ENCODE data around the gene PLA2G3.
"Not testable (repeated sequence)": the region's sequence is repeated elsewhere in the genome, so short reads cannot be mapped to it uniquely, and the experiment has no call there.

Gene PLA2G3

DNA sequence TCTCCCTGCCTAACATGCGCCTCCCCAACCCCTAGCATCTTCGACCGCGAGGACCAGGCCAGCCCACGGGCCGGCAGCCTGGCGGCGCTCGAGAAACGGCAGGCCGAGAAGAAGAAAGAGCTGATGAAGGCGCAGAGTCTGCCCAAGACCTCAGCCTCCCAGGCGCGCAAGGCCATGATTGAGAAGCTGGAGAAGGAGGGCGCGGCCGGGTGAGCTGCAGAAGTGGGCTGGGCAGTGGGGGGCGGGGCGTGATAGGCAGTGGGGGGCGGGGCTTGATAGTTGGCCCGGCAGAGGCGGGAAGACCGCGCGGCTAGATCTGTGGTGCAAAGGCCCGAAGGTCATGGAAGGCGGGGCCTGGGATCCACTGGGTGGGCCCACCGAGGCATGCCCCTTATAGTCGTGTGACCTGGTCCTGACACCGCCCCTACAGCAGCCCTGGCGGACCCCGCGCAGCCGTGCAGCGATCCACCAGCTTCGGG, 41.6 kb downstream of the PLA2G3 start:
- no peak for FAIRE-seq

DNA sequence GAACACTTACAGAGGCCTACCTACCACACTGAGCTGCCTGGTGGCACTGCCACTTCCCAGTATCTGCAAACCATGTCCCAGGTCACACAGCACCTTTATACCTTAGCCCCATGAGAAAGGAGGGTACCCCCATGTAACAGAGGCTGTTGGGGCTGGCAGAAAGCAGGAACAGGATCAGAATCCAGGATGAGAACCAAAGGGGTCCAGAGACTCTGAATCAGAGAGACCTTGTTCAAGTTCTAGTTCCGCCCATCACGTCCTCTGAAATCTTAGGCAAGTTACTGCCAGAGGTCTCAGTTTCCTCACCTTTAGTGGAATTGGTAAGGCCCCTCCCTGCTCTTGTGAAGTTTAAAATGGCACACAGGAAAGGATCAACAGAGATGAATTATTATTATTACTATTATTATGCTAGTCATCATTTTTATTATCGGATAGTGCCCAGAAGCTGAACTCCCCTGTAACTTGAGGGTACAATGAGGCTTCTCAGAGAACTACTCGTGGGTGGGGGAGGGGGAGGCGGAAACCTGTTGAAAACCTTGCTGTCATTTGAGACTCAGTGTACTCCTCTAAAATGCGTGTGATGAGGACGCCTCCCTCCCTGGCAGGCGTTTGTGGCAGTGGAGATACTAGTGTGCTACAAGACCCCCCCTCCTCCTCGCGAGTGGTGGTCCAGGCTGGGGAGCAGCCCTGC, 42.2 kb downstream of the PLA2G3 start:
- no peak for FAIRE-seq

DNA sequence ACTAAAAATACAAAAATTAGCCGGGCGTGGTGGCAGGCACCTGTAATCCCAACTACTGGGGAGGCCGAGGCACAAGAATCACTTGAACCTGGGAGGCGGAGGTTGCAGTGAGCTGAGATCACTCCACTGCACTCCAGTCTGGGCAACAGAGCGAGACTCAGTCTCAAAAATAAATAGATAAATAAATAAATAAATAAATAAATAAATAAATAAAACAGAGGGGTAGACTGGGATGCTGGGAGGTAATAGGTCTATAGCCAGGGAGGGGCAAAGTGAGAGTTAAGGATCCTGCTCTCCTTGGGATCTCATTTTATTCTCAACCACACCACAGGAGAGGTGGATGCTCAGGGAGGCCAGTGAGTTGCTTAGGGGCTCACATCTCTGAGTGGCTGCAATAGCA, 42.8 kb downstream of the PLA2G3 start:
- FAIRE-seq, result not testable (repeated sequence)

DNA sequence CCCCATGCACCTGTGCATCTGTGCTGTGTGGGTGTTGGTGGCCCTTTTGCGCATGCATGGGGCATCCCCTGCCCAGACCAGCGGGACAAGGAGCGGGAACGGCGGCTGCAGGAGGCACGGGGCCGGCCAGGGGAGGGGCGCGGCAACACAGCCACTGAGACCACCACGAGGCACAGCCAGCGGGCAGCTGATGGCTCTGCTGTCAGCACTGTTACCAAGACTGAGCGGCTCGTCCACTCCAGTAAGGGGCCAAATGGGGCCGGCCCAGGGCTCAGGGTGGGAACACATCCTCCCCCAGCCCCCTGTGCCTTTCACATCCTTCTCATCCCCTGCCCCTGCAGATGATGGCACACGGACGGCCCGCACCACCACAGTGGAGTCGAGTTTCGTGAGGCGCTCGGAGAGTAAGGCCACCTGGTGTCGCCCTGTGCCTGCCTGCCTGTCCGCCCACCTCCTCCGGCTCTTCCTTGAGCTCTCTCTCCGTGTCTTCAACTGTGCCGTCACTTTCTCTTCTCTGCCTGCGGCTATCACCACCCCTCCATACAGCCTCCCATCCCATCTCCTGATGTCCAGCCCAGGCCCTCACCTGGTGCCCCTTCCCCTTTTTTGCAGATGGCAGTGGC, 43.5 kb downstream of the PLA2G3 start:
- no peak for FAIRE-seq

DNA sequence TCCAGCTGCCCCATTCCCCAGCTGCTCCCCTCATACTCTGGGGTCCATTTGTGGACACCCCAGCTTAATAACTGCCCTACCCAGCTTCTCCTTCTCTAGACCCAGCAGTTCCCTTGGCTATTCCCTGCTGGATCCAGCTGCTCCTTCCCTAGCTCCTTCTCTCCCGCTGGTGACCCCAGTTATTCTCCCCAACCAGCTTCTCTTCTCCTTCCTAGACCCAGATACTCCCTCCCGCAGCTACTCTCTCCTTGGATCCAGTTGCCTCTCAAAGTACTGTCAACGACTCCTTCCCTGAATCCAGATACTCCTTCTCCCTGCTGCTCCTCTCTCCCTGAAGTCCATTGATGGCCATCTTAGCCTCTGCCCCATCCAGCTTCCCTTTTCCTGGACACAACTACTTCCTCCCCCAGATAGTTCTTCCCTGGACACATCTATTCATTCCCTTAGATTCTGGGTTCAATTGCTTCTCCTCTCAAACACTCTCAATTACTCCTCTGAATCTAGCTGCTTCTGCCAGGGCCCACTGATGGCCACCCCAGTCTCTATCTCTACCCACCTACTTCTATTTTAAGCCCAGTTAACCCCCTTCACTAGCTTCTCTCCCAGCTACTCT, 44.6 kb downstream of the PLA2G3 start:
- FAIRE-seq, result no peak

DNA sequence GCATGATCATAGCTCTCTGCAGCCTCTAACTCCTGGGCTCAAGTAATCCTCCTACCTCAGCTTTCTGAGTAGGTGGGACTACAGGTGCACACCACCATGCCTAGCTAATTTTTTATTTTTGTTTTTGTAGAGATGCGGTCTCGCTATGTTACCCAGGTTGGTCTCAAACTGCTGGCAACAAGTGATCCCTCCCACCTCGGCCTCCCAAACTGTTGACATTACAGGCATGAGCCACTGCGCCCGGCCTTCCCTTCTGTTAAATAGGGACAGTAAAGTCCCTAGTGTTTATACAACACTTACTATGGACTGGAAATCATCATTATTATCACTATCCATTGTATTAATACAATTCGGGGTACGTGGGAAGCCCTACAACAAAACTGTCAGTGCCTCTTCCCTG, 45.6 kb downstream of the PLA2G3 start:
- no peak for FAIRE-seq

DNA sequence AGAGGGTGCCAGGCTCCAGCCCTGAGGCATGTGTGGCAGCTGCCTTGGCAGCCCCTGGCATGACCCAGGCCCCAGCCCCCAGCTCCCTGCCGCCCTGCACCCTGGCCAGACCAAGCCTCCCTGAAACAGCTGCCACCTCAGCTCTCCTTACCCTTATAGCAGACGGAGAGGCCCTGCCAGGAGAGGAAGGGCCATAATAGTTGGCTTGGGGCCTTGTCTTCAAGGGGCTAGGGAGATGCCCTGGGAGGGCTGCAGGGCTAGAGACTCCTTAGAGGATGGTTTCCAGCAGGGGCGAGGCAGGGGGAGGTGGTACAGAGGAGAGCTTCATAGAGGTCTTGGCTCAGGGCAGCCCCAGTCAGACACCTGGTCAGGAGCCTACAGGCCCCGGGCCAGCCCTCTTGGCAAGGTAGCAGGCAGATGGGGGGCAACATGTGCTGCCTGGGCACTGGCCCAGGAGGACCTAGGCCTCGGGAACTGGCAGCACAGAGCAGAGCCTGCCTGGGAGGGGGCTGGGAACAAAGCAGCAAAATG, 46.2 kb downstream of the PLA2G3 start:
- FAIRE-seq, result no peak

DNA sequence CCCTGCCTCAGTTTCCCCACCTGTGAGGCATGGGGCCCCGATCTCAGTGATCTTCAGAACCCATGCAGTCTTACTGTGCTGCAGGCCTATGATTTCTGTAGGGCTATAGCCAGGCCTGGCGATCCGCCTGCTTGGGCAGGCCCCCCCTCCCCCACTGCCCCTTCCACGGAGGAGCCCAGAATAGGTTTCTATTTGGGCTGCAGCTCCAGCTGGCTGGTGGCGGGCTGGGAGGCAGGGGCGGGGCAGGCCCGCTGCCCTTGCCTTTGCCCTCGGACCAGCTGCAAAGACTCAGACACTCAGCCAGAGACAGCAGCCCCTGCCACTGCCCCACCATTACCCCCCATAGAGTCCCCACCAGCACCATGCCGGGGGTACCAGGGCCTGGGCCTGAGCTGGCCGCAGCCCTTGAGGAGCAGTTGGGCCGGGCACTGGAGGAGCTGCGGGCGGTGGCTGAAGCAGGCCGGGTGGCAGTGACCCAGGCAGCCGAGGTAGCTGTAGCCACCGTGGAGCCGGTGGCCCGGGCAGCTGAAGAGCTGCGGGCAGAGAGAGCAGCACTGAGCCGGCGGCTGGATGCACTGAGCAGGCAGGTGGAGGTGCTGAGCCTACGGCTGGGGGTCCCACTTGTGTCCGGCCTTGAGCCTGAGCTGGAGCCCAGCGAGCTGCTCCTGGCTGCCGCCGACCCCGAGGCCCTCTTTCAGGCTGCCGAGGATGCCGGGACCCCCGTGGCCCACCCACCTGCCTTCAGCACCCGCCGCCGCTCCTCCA, 47.0 kb downstream of the PLA2G3 start:
- FAIRE-seq, result no peak

DNA sequence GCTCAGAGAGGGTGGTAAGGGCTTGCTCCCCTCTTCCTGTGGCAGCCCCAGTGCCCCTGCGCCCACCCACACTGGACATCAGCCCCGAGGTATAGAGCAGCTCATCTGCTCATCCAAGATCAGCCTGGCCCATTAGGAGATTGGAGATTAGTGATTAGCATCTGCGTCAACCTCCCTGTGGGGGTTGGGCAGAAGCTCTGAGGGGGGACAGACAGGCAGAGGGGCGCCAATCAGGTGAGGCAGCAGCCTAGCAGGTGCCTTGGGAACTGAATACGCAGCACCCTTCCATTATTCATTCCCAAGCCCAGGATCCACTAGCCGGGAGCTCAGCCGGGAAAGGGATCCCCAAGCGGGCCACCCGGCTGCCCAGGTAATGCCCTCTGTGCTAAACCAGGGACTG, 48.1 kb downstream of the PLA2G3 start:
- no peak for FAIRE-seq

DNA sequence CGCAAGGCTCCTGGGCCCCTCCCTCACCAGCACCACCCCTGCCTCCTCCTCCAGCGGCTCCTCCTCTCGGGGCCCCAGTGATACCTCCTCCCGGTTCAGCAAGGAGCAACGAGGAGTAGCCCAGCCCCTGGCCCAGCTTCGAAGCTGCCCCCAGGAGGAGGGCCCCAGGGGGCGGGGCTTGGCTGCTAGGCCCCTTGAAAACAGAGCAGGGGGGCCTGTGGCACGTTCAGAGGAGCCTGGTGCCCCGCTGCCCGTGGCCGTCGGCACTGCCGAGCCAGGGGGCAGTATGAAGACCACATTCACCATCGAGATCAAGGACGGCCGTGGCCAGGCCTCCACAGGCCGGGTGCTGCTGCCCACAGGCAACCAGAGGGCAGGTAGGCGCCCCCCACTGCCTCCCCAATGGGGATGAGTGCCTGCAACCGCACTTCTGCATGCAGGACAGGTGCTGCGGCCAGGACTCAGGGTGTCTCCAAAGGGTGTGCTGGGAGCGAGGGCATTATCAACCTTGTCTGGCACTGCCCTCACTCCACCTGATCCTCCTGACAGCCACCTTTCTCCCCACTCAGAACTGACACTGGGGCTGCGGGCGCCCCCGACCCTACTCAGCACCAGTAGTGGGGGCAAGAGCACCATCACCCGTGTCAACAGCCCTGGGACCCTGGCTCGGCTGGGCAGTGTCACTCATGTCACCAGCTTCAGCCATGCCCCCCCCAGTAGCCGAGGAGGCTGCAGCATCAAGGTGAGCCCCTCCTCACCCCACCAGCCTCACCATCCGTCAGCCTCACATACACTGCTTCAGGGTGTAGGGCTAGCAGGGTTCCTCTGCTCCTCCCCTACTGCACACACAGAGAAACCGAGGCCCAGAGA, 49.0 kb downstream of the PLA2G3 start:
- FAIRE-seq, result no peak

DNA sequence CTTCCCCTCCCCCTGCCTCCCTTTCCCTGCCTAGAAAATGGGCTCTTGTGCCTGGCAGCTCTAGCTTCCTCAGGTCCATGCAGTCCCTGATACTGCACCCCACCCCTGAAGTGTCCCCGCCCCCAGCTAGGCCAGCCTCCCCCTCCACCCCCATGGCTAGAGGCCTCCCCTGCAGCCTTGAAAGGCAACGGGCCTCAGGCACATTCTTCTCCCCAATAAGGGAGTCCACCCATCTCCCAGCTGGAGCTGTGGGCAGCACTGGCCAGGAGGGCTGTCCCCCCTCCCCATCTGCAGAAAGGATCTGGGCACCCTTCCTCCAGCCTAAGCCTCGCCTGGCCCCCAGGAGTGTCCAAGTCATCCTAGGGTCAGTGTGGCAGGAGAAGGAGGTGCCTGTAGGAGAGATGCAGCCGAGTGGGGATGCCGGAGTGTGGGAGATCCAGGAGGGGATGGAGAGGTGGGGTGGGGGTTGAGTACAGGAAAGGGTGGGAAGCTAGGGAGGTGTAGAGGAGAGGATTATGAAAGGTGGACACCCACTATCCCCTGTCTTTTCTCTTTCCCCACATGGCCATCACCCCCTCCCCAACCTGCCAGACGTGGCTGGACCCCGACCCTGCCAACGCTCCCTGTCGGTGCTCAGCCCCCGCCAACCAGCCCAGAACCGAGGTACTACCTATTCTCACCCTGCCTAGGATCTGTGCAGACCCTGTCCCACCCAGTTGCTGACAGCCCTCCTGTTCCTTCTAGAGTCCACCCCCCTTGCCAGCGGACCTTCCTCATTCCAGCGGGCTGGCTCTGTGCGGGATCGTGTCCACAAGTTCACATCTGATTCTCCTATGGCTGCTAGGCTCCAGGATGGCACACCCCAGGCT, 49.9 kb downstream of the PLA2G3 start:
- FAIRE-seq, result no peak

DNA sequence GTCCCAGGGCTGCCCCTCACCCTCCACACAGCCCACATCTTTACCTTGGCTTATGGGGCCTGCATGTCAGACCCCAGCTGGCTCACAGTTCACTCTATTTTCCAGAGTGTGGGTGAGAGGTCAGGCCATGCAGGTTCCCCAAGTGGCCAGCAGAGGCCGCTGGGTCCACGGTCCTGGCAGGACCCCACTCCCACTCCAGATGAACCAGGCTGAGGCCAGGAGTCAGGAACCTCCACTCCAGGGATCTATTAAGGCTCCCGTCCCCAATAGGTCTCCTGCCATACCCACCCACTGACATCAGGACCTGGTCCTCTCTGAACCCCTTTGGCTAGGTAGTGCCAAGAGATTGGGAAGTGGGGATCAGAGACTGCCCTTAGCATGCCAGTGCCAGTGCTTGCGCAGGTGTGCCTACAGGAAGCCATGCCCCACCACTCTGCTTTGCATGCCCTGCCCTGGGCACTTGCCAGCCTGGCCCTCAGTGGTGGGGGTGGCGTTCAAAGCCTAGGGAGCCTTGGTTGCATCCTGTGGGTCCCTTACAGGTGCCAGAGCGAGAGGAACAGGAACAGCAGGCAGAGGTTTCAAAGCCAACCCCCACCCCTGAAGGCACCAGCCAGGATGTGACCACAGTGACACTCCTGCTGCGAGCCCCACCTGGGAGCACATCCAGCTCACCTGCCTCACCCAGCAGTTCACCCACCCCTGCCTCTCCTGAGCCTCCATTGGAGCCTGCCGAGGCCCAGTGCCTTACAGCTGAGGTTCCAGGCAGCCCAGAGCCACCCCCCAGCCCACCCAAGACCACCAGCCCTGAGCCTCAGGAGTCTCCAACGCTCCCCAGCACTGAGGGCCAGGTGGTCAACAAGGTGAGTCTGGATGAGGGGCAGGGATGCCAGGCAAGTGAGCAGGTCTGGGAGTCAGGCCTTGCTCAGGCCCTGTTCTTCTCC, 50.9 kb downstream of the PLA2G3 start:
- no peak for FAIRE-seq

DNA sequence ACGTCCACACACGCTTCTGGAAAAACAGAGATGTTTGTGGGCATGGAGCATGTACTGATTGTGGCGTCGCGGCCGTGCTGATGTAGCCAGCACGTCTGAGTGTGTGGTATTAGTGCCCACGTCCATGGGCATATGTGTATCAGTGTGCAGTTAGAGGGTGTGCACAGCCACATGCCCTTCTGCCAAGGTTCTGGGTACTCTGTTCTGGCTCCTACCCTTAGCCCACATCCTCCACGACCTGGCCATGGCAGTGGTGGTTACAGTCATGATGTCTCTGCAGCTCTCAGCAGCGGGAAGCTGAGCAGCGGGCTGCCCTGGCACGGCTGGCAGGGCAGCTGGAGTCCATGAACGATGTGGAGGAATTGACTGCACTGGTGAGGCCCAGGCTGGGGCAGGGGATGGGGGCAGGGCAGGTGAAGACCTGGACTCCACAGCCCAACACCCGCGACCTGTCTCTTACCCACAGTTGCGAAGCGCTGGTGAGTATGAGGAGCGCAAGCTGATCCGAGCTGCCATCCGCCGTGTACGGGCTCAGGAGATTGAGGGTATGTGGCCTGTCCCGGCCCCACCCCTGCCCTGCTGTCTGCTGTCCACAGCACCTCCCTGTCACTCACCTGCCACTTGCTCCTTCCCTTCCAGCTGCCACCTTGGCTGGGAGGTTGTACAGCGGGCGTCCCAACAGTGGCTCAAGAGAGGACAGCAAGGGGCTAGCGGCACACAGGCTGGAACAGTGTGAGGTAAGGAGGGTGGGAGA, 51.9 kb downstream of the PLA2G3 start:
- FAIRE-seq, result no peak

DNA sequence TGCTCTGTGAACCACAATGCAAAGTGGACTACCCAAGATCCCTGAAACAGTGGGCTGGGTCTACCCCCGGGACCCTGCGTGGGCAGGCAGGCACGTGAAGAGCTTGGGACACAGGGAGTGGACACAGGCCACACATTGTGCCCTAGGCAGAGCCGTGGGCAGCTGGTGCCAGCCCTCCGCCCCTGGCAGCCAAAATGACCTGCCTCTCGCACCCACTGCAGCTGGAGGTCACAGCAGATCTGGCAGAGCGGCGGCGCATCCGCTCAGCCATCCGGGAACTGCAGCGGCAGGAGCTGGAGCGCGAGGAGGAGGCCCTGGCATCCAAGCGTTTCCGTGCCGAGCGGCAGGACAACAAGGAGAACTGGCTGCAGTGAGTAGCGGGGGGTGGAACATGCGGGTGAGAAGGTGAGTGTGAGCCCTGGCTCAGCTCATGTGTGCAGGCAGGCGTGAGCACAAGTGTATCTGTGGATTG, 52.5 kb downstream of the PLA2G3 start:
- no peak for FAIRE-seq

DNA sequence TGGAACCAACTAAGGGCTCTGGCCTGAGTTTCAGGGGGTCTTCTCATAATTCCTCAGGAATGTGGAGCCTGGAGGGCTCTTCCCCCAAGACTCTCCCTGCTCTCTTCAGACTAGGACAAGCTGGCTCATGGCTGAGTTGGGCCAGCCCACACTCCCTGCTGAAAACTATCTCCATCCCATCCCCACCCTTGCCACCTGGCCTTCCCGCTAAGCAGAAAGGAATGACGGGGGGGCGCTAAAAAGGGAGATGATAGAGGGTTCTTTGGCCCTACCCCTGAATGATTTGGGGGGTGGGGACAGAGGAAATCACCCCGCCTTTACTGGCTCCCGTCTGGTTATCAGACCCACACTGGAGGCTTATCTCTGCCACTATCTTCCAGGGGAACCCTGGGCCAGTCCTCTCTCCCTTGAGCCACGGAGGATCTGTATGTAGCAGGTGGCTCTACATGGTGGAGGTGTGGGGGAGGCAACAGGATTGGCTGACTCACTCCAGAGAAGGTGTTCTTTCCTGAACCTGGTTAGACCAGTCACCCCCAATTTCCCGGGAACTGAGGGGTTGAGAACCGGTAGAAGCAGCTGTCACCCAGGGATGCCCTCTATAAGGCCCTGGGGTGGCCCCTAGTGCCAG, 53.5 kb downstream of the PLA2G3 start:
- FAIRE-seq, result no peak

DNA sequence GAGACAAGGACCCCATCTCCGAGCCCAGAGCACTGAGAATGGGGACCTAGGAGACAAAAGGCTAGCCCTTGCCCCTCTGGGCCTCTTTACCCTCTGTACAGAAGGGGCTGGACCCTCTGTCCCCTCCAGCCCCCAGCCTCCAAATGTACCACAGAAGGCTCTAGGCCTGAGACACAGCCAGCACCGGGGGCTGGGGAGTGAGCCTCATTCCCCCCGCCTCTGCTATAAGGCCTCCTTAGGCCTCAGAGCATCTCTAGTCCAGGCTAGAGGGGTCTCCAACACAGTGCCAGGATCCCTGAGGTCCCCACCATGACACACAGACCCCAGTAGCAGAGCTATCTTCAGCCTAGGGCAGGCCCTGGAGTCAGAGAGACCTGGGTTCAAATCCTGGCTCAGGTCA, 54.4 kb downstream of the PLA2G3 start:
- no peak for FAIRE-seq

DNA sequence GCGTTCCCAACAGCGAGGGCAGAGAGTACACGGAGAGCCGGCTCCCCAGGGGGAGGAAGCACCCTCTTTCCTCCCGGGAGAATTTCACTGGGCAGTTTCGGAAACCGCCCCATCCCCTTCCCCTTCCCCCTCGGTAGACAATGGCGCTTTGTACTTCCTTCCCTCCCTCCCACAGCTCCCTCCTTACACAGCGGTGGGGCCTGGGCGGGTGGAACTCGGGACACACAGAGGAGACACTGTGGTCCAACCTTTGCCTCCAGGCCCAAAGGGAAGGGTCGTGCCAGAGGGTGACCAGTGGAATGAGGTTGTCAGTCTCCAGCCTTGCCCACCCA, 54.8 kb downstream of the PLA2G3 start:
- no peak for FAIRE-seq

DNA sequence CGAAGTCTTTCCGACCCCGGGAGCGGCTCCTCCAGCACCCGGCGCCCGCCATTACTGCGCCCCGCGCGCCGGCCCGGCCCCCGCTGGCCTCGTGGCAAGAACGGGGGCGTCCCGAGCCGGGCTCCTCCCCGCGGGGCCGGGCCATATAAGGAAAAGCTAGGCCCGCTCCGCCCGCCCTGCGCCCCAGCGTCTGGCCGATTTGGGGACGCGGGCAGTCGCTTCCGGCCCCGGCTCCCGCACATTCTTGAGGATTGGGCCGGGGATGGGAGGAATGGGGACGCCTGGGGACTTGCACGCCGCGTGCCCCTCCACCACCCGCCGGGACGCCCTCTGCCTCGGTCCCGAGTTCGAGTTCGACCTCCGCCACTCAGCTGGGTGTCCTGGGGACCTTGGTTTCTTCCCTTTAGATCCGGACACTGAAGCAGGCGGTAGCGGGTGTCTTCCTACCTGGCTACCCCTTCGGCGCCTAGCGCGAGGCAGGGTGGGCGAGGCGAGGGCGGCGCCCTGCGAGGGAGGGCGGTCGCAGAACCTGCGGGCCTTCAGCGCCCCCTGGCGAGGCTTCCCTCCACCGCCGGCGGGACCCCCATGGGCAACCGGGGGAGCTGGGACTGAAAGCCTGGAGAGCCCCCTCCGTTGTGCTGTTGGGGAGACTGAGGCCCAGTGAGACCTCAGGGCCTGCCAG, 55.4 kb downstream of the PLA2G3 start:
- no peak for FAIRE-seq
